GM23338 (cell line): Measurements from ENCODE around the gene MYO3B. TPM values are rescaled to one million over a fixed set of nuclear protein-coding genes. Genes with fewer than 3 reads are reported as not detected.

Experiments
- ATAC-seq: fragments of 200-7000 bp; cut with Tn5 transposase; 3 replicates; pipeline ENCODE4 v1.9.1; 2020
- DNase-seq: peaks from one replicate; pipeline ENCODE4 v3.0.0-alpha.2; 2015; ENCODE audit warnings: low spot score
- H2AFZ ChIP-seq: fragments of 200-600 bp; sonication (generic); 2 replicates; pipeline ENCODE4 v1.8.0; 2016; ENCODE audit warnings: antibody characterized with exemption, mild to moderate bottlenecking, moderate library complexity
- H3F3A ChIP-seq: fragments of 200-600 bp; sonication (generic); replicated peaks from 2 replicates; pipeline ENCODE4 v1.8.0; 2017; ENCODE audit warnings: antibody characterized with exemption, mixed run types, low read depth
- H3K27ac ChIP-seq: fragments of 200-600 bp; sonication (generic); 2 replicates; pipeline ENCODE4 v1.6.1; 2016; ENCODE audit warnings: low read depth
- H3K27me3 ChIP-seq: fragments of 200-600 bp; sonication (generic); 2 replicates; pipeline ENCODE4 v1.8.0; 2016; ENCODE audit warnings: mild to moderate bottlenecking, mixed run types, moderate library complexity; ENCODE audit not compliant: insufficient read depth
- H3K36me3 ChIP-seq: fragments of 200-600 bp; sonication (generic); 2 replicates; pipeline ENCODE4 v1.8.0; 2016; ENCODE audit warnings: mild to moderate bottlenecking; ENCODE audit not compliant: insufficient read depth
- H3K4me1 ChIP-seq: fragments of 200-600 bp; sonication (generic); 2 replicates; pipeline ENCODE4 v1.8.0; 2016; ENCODE audit warnings: mild to moderate bottlenecking, moderate library complexity; ENCODE audit not compliant: insufficient read depth
- H3K4me2 ChIP-seq: fragments of 200-600 bp; sonication (generic); 2 replicates; pipeline ENCODE4 v1.7.1; 2017; ENCODE audit warnings: mixed run types
- H3K4me3 ChIP-seq: fragments of 200-600 bp; sonication (generic); 2 replicates; pipeline ENCODE4 v1.6.1; 2016; ENCODE audit warnings: mixed run types
- H3K79me2 ChIP-seq: fragments of 200-600 bp; sonication (generic); replicated peaks from 2 replicates; pipeline ENCODE4 v1.8.0; 2017; ENCODE audit warnings: mild to moderate bottlenecking; ENCODE audit not compliant: insufficient read depth
- H3K9me2 ChIP-seq: fragments of 200-600 bp; sonication (generic); 2 replicates; pipeline ENCODE4 v1.8.0; 2017; ENCODE audit not compliant: insufficient read depth
- H4K20me1 ChIP-seq: fragments of 200-600 bp; sonication (generic); replicated peaks from 2 replicates; pipeline ENCODE4 v1.8.0; 2017; ENCODE audit warnings: mild to moderate bottlenecking; ENCODE audit not compliant: insufficient read depth
- H3K27ac Mint-ChIP-seq: 2 replicates; pipeline ENCODE4 v1.8.0; 2020; ENCODE audit warnings: inconsistent platforms, mild to moderate bottlenecking, moderate library complexity, mixed read lengths
- H3K27me3 Mint-ChIP-seq: 3 replicates; pipeline ENCODE4 v1.8.0; 2022; ENCODE audit warnings: low read depth, mild to moderate bottlenecking, moderate library complexity, mixed read lengths, inconsistent platforms; ENCODE audit not compliant: insufficient read depth, poor library complexity
- H3K36me3 Mint-ChIP-seq: 3 replicates; pipeline ENCODE4 v1.8.0; 2021; ENCODE audit warnings: low read depth, mild to moderate bottlenecking, inconsistent platforms, moderate library complexity, mixed read lengths
- H3K4me1 Mint-ChIP-seq: 3 replicates; pipeline ENCODE4 v1.8.0; 2020; ENCODE audit warnings: mild to moderate bottlenecking, inconsistent platforms, mixed read lengths
- H3K4me3 Mint-ChIP-seq: 3 replicates; pipeline ENCODE4 v1.8.0; 2021; ENCODE audit warnings: moderate library complexity, mild to moderate bottlenecking, inconsistent platforms, mixed read lengths
- H3K9me3 Mint-ChIP-seq: 3 replicates; pipeline ENCODE4 v1.8.0; 2020; ENCODE audit warnings: moderate library complexity, mild to moderate bottlenecking, inconsistent platforms, mixed read lengths
- NANOG ChIP-seq: IDR thresholded peaks from 2 replicates; pipeline ENCODE4 v1.6.1; 2016; ENCODE audit warnings: antibody characterized with exemption, borderline replicate concordance
- STAT1 ChIP-seq: IDR thresholded peaks from one replicate; pipeline ENCODE4 v1.6.1; 2016; ENCODE audit warnings: antibody characterized with exemption; ENCODE audit not compliant: unreplicated experiment
- ZNF114 ChIP-seq: fragments of 250-450 bp; sonication (Bioruptor Pico); IDR thresholded peaks from 2 replicates; pipeline ENCODE4 v1.5.0; 2020; ENCODE audit warnings: mild to moderate bottlenecking, moderate library complexity
- polyA plus RNA-seq: library from polyadenylated mRNA; unstranded; fragments of >200 nt; fragmentation: Nextera tagmentation; extraction: Ambion mirVana; gene quantifications from 2 replicates; pipeline ENCODE4 v1.2.1, GENCODE V29; 2016
- total RNA-seq: library from RNA; depleted of rRNA; stranded (reverse); fragments of >200 nt; shearing (Covaris generic); gene quantifications from 2 replicates; pipeline ENCODE4 v1.2.3, GENCODE V29; 2014
- TF ChIP-seq, protein P1 (sequence below): IDR thresholded peaks from one replicate; pipeline ENCODE4 v1.6.1; 2018; ENCODE audit warnings: antibody characterized with exemption; ENCODE audit not compliant: unreplicated experiment
- TF ChIP-seq, protein P2 (sequence below), 2 experiments: fragments of 200-600 bp in 1 of 2; sonication (generic) in 1 of 2; conservative IDR thresholded peaks; 2 replicates each; pipeline versions ENCODE4 v1.5.1 to v1.6.1; 2016 to 2017; ENCODE audit warnings: antibody characterized with exemption in 2 of 2, low read depth in 2 of 2, mild to moderate bottlenecking in 2 of 2, moderate library complexity in 1 of 2
- TF ChIP-seq, protein P3 (sequence below): fragments of 250-450 bp; sonication (Bioruptor Pico); IDR thresholded peaks from 2 replicates; pipeline ENCODE4 v1.5.0; 2020; ENCODE audit warnings: mild to moderate bottlenecking, moderate library complexity

The MYO3B gene
- total and polyA plus RNA-seq, 2 experiments from 2014 or later: 0.42 TPM; not detected in 1

DNA sequence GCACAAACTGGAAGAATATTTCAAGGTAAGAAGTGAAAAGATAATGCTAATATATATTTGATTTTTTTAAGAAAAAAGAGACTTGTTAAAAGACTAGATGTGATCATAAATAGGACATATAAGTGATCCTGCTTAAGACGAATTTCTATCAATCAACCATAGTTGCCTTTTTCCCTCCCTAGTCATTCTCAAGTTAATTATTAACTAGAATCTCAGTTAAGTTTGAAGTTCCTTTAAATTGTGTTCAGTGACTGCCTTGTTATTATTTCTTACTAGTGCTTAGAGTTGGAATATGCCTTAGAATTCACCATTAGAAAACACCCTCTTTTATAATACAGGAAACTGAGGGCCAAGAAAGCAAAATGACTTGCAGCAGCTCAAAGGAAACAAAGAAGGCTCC, 395.7 kb downstream of the MYO3B start:
- peaks cover 14% of the 10 kb centered on the region; the same call in 2 of the 3 replicates for H3K4me1 Mint-ChIP-seq
- H3K27me3 Mint-ChIP-seq: peaks cover 1% of the 10 kb centered on the region
- H3K4me3 ChIP-seq: no peak overlapping the region
- no peak overlapping the region for H3K4me3 Mint-ChIP-seq
- H3K4me2 ChIP-seq: no peak overlapping the region
- no peak overlapping the region for H2AFZ ChIP-seq
- H3K27ac ChIP-seq: no peak overlapping the region
- peak overlapping the region; percentile 92 for H3K27ac Mint-ChIP-seq
- TF ChIP-seq NANOG (no peak), STAT1 (no peak), ZNF114 (CRISPR knock-in tag) (no peak)
- TF ChIP-seq, protein P1, sequence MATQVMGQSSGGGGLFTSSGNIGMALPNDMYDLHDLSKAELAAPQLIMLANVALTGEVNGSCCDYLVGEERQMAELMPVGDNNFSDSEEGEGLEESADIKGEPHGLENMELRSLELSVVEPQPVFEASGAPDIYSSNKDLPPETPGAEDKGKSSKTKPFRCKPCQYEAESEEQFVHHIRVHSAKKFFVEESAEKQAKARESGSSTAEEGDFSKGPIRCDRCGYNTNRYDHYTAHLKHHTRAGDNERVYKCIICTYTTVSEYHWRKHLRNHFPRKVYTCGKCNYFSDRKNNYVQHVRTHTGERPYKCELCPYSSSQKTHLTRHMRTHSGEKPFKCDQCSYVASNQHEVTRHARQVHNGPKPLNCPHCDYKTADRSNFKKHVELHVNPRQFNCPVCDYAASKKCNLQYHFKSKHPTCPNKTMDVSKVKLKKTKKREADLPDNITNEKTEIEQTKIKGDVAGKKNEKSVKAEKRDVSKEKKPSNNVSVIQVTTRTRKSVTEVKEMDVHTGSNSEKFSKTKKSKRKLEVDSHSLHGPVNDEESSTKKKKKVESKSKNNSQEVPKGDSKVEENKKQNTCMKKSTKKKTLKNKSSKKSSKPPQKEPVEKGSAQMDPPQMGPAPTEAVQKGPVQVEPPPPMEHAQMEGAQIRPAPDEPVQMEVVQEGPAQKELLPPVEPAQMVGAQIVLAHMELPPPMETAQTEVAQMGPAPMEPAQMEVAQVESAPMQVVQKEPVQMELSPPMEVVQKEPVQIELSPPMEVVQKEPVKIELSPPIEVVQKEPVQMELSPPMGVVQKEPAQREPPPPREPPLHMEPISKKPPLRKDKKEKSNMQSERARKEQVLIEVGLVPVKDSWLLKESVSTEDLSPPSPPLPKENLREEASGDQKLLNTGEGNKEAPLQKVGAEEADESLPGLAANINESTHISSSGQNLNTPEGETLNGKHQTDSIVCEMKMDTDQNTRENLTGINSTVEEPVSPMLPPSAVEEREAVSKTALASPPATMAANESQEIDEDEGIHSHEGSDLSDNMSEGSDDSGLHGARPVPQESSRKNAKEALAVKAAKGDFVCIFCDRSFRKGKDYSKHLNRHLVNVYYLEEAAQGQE: no peak
- H3K36me3 Mint-ChIP-seq: no peaks in the 10 kb centered on the region
- H3F3A ChIP-seq: no peaks in the 10 kb centered on the region
- no peaks in the 10 kb centered on the region for H3K9me3 Mint-ChIP-seq
- H3K4me1 ChIP-seq: peaks cover 11% of the 10 kb centered on the region
- H3K79me2 ChIP-seq: no peaks in the 10 kb centered on the region
- no peaks in the 10 kb centered on the region for H3K9me2 ChIP-seq
- H4K20me1 ChIP-seq: no peaks in the 10 kb centered on the region
- ATAC-seq (no peak; the same call in 2 of the 3 replicates), DNase-seq (no peak)
- H3K36me3 ChIP-seq: no peaks in the 10 kb centered on the region
- no peaks in the 10 kb centered on the region for H3K27me3 ChIP-seq

DNA sequence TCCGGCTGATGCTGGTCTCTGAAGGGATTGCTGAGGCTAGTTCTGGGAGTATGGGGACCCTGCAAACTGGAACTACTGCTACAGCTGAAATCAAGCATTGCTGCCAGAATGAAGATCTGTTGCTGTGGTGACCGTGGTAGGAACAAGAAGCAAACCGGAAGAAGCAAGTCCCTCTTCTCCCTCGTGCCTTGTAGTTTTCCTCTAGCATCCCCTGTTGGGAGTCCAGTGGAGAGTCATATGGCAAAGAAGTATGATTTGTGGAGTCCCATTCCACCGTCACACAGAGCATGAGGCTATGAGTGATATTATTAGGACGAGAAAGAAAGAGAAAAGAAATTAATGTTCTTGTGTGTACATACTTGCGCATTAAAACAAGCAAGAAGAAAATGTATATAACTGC, 398.3 kb downstream of the MYO3B start:
- Histone ChIP-seq H3K27me3 (no peaks in the 10 kb centered on the region), H2AFZ (no peak overlapping the region), H3K79me2 (no peaks in the 10 kb centered on the region), H3K4me2 (no peak overlapping the region), H3K4me3 (no peak overlapping the region), H3K27ac (no peak overlapping the region), H3K36me3 (no peaks in the 10 kb centered on the region), H4K20me1 (no peaks in the 10 kb centered on the region), H3K4me1 (peaks cover 11% of the 10 kb centered on the region), H3F3A (no peaks in the 10 kb centered on the region), H3K9me2 (no peaks in the 10 kb centered on the region)
- Mint-ChIP-seq H3K27me3 (peaks cover 1% of the 10 kb centered on the region), H3K27ac (no peak overlapping the region), H3K9me3 (no peaks in the 10 kb centered on the region), H3K4me1 (peaks cover 14% of the 10 kb centered on the region; the same call in 2 of the 3 replicates), H3K36me3 (no peaks in the 10 kb centered on the region), H3K4me3 (no peak overlapping the region)
- ATAC-seq (no peak), DNase-seq (no peak)
- no peak for TF ChIP-seq ZNF114 (CRISPR knock-in tag)
- TF ChIP-seq, protein P2, sequence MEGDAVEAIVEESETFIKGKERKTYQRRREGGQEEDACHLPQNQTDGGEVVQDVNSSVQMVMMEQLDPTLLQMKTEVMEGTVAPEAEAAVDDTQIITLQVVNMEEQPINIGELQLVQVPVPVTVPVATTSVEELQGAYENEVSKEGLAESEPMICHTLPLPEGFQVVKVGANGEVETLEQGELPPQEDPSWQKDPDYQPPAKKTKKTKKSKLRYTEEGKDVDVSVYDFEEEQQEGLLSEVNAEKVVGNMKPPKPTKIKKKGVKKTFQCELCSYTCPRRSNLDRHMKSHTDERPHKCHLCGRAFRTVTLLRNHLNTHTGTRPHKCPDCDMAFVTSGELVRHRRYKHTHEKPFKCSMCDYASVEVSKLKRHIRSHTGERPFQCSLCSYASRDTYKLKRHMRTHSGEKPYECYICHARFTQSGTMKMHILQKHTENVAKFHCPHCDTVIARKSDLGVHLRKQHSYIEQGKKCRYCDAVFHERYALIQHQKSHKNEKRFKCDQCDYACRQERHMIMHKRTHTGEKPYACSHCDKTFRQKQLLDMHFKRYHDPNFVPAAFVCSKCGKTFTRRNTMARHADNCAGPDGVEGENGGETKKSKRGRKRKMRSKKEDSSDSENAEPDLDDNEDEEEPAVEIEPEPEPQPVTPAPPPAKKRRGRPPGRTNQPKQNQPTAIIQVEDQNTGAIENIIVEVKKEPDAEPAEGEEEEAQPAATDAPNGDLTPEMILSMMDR (conservative IDR thresholded peaks at IDR 0.05; ENCODE audit: low read depth in 2 of 2): peak in 1 of 2 experiments; percentile 37; a peak in 2 of 4 replicates
- TF ChIP-seq, protein P3, sequence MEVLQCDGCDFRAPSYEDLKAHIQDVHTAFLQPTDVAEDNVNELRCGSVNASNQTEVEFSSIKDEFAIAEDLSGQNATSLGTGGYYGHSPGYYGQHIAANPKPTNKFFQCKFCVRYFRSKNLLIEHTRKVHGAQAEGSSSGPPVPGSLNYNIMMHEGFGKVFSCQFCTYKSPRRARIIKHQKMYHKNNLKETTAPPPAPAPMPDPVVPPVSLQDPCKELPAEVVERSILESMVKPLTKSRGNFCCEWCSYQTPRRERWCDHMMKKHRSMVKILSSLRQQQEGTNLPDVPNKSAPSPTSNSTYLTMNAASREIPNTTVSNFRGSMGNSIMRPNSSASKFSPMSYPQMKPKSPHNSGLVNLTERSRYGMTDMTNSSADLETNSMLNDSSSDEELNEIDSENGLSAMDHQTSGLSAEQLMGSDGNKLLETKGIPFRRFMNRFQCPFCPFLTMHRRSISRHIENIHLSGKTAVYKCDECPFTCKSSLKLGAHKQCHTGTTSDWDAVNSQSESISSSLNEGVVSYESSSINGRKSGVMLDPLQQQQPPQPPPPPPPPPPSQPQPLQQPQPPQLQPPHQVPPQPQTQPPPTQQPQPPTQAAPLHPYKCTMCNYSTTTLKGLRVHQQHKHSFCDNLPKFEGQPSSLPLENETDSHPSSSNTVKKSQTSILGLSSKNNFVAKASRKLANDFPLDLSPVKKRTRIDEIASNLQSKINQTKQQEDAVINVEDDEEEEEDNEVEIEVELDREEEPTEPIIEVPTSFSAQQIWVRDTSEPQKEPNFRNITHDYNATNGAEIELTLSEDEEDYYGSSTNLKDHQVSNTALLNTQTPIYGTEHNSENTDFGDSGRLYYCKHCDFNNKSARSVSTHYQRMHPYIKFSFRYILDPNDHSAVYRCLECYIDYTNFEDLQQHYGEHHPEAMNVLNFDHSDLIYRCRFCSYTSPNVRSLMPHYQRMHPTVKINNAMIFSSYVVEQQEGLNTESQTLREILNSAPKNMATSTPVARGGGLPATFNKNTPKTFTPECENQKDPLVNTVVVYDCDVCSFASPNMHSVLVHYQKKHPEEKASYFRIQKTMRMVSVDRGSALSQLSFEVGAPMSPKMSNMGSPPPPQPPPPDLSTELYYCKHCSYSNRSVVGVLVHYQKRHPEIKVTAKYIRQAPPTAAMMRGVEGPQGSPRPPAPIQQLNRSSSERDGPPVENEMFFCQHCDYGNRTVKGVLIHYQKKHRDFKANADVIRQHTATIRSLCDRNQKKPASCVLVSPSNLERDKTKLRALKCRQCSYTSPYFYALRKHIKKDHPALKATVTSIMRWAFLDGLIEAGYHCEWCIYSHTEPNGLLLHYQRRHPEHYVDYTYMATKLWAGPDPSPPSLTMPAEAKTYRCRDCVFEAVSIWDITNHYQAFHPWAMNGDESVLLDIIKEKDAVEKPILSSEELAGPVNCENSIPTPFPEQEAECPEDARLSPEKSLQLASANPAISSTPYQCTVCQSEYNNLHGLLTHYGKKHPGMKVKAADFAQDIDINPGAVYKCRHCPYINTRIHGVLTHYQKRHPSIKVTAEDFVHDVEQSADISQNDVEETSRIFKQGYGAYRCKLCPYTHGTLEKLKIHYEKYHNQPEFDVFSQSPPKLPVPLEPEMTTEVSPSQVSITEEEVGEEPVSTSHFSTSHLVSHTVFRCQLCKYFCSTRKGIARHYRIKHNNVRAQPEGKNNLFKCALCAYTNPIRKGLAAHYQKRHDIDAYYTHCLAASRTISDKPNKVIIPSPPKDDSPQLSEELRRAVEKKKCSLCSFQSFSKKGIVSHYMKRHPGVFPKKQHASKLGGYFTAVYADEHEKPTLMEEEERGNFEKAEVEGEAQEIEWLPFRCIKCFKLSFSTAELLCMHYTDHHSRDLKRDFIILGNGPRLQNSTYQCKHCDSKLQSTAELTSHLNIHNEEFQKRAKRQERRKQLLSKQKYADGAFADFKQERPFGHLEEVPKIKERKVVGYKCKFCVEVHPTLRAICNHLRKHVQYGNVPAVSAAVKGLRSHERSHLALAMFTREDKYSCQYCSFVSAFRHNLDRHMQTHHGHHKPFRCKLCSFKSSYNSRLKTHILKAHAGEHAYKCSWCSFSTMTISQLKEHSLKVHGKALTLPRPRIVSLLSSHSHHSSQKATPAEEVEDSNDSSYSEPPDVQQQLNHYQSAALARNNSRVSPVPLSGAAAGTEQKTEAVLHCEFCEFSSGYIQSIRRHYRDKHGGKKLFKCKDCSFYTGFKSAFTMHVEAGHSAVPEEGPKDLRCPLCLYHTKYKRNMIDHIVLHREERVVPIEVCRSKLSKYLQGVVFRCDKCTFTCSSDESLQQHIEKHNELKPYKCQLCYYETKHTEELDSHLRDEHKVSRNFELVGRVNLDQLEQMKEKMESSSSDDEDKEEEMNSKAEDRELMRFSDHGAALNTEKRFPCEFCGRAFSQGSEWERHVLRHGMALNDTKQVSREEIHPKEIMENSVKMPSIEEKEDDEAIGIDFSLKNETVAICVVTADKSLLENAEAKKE: no peak
